DND-41 (cell line): ENCODE measurements around the gene PGM5.

Experiments used
- ATAC-seq: fragments of 200-7000 bp; cut with Tn5 transposase; 3 replicates; pipeline ENCODE4 v1.9.1; 2021; ENCODE audit warnings: low read depth; ENCODE audit not compliant: insufficient read depth
- DNase-seq: peaks from one replicate; pipeline ENCODE4 v3.0.0-alpha.2; 2020
- H2AFZ ChIP-seq: 2 replicates; pipeline ENCODE4 v1.6.0; 2012; ENCODE audit warnings: low read depth, low read length
- H3K27ac ChIP-seq: 2 replicates; pipeline ENCODE4 v1.5.1; 2012; ENCODE audit warnings: low read length, inconsistent platforms
- H3K27me3 ChIP-seq: fragments of 200-600 bp; sonication (generic); 2 replicates; pipeline ENCODE4 v1.6.0; 2012; ENCODE audit warnings: low read length, mild to moderate bottlenecking, inconsistent platforms; ENCODE audit not compliant: insufficient read depth, poor library complexity
- H3K36me3 ChIP-seq: 2 replicates; pipeline ENCODE4 v1.5.1; 2012; ENCODE audit warnings: low read length, inconsistent platforms; ENCODE audit not compliant: insufficient read depth
- H3K4me1 ChIP-seq: 2 replicates; pipeline ENCODE4 v1.5.1; 2012; ENCODE audit warnings: mild to moderate bottlenecking, low read length; ENCODE audit not compliant: insufficient read depth
- H3K4me2 ChIP-seq: 2 replicates; pipeline ENCODE4 v1.6.0; 2012; ENCODE audit warnings: mild to moderate bottlenecking, moderate library complexity, low read length, inconsistent platforms; ENCODE audit not compliant: insufficient read depth
- H3K4me3 ChIP-seq, 2 experiments: fragments of 200-600 bp in 1 of 2; shearing (Covaris generic) in 1 of 2; 2 replicates each; pipeline ENCODE4 v1.5.1; 2012 to 2016; ENCODE audit warnings: inconsistent platforms in 2 of 2, low read length in 2 of 2, mild to moderate bottlenecking in 2 of 2, low read depth in 1 of 2, moderate library complexity in 1 of 2
- H3K79me2 ChIP-seq: 2 replicates; pipeline ENCODE4 v1.6.0; 2012; ENCODE audit warnings: low read length, inconsistent platforms; ENCODE audit not compliant: insufficient read depth
- H3K9ac ChIP-seq: 2 replicates; pipeline ENCODE4 v1.6.0; 2012; ENCODE audit warnings: low read depth, mild to moderate bottlenecking, inconsistent platforms, low read length, moderate library complexity
- H3K9me3 ChIP-seq: 2 replicates; pipeline ENCODE4 v1.5.1; 2012; ENCODE audit warnings: low read length, moderate library complexity, mild to moderate bottlenecking, inconsistent platforms; ENCODE audit not compliant: insufficient read depth, severe bottlenecking
- H4K20me1 ChIP-seq: 2 replicates; pipeline ENCODE4 v1.6.0; 2012; ENCODE audit warnings: low read length; ENCODE audit not compliant: insufficient read depth
- EZH2 ChIP-seq: IDR thresholded peaks from 3 replicates; pipeline ENCODE4 v1.6.1; 2012; ENCODE audit warnings: borderline replicate concordance, low read depth, mild to moderate bottlenecking, moderate library complexity, low read length, inconsistent platforms; ENCODE audit not compliant: severe bottlenecking
- TF ChIP-seq, protein P1 (sequence below): IDR thresholded peaks from 2 replicates; pipeline ENCODE4 v1.5.1; 2012; ENCODE audit warnings: borderline replicate concordance, low read length, moderate library complexity, mild to moderate bottlenecking; ENCODE audit not compliant: poor library complexity, severe bottlenecking; ENCODE audit errors: extremely low read depth

PGM5 gene

DNA sequence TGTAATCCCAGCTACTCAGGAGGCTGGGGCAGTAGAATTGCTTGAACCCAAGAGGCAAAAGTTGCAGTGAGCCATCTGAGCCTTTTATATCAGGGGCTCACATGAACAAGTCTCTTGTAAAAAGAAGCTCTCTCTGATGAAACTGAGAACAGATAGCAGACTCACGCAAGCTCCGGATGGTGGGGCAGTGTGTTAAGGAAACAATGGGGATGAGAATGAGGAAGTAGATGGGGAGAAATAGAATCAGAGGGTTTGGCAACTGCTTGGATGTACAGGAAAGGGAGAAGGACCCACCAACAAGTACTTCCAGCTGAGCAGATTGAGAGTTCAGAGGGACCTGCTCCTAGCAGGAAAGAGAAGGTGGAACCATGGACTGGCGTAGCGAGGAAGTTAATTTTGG lies 165.7 kb downstream of the PGM5 start:
- no peaks in the 10 kb centered on the region for H3K4me1 ChIP-seq
- peaks cover 3% of the 10 kb centered on the region for H3K9me3 ChIP-seq
- no peak overlapping the region for H3K27ac ChIP-seq
- ATAC-seq (no peak), DNase-seq (no peak)
- no peak overlapping the region for H3K9ac ChIP-seq
- H3K27me3 ChIP-seq = no peaks in the 10 kb centered on the region
- H3K4me3 ChIP-seq = no peak overlapping the region
- no peak for TF ChIP-seq EZH2
- TF ChIP-seq, protein P1, sequence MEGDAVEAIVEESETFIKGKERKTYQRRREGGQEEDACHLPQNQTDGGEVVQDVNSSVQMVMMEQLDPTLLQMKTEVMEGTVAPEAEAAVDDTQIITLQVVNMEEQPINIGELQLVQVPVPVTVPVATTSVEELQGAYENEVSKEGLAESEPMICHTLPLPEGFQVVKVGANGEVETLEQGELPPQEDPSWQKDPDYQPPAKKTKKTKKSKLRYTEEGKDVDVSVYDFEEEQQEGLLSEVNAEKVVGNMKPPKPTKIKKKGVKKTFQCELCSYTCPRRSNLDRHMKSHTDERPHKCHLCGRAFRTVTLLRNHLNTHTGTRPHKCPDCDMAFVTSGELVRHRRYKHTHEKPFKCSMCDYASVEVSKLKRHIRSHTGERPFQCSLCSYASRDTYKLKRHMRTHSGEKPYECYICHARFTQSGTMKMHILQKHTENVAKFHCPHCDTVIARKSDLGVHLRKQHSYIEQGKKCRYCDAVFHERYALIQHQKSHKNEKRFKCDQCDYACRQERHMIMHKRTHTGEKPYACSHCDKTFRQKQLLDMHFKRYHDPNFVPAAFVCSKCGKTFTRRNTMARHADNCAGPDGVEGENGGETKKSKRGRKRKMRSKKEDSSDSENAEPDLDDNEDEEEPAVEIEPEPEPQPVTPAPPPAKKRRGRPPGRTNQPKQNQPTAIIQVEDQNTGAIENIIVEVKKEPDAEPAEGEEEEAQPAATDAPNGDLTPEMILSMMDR = no peak
- H3K4me2 ChIP-seq = no peak overlapping the region
- no peaks in the 10 kb centered on the region for H4K20me1 ChIP-seq
- no peaks in the 10 kb centered on the region for H3K36me3 ChIP-seq
- no peaks in the 10 kb centered on the region for H3K79me2 ChIP-seq
- H2AFZ ChIP-seq = no peak overlapping the region

- Histone ChIP-seq H3K4me1 (no peaks in the 10 kb centered on the region), H3K9ac (no peak overlapping the region), H3K36me3 (no peaks in the 10 kb centered on the region), H3K27ac (no peak overlapping the region), H3K79me2 (no peaks in the 10 kb centered on the region), H2AFZ (no peak overlapping the region), H3K4me3 (no peak overlapping the region), H3K9me3 (peaks cover 1% of the 10 kb centered on the region), H4K20me1 (no peaks in the 10 kb centered on the region), H3K27me3 (no peaks in the 10 kb centered on the region), H3K4me2 (no peak overlapping the region)
- TF ChIP-seq, protein P1 = no peak
- TF ChIP-seq EZH2 = no peak
- ATAC-seq (no peak), DNase-seq (no peak)
Observed at GRCh38 chr9:68522954-68523353, 166.5 kb downstream of the PGM5 start.

GRCh38 chr9:68523367-68523936 lies 167.0 kb downstream of the PGM5 start:
- DNase-seq = no peak
- Histone ChIP-seq H3K27me3 (no peaks in the 10 kb centered on the region), H3K4me1 (no peaks in the 10 kb centered on the region), H3K9me3 (no peaks in the 10 kb centered on the region), H3K9ac (no peak overlapping the region), H3K4me2 (no peak overlapping the region), H3K4me3 (no peak overlapping the region), H3K79me2 (no peaks in the 10 kb centered on the region), H4K20me1 (no peaks in the 10 kb centered on the region), H3K36me3 (no peaks in the 10 kb centered on the region), H2AFZ (no peak overlapping the region), H3K27ac (no peak overlapping the region)
- ATAC-seq = no peak
- no peak for TF ChIP-seq EZH2
- TF ChIP-seq, protein P1 = no peak

DNA sequence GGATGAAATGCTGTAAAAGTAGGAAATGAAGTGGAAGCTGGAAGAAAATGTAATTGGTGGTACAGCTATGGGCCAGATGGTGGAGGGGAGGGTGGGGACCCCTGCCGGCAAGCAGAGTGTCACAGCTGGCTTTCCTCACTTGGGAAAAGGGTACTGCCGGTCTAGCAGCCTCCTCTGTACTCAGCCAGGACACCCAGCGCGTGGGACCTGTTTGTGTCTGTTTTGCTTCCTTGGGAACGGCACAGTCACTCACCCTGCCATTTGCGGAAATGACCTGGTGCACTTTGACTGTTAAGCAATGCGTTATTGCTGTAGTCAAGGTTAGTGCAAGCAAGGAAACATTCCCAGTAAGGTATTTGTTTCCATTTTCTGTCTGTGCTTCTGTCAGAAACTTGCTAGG lies 174.2 kb downstream of the PGM5 start:
- Histone ChIP-seq H4K20me1 (no peaks in the 10 kb centered on the region), H3K4me2 (no peak overlapping the region), H3K27me3 (no peaks in the 10 kb centered on the region), H3K4me1 (no peaks in the 10 kb centered on the region), H3K27ac (no peak overlapping the region), H3K9ac (no peak overlapping the region), H3K4me3 (no peak overlapping the region), H2AFZ (no peak overlapping the region), H3K36me3 (no peaks in the 10 kb centered on the region), H3K79me2 (no peaks in the 10 kb centered on the region), H3K9me3 (no peaks in the 10 kb centered on the region)
- TF ChIP-seq, protein P1 = no peak
- TF ChIP-seq EZH2 = no peak
- no peak for DNase-seq
- no peak for ATAC-seq
